Activated T-cell treated with anti-CD3 and anti-CD28 coated beads for 4 hours (primary cell): ENCODE measurements around the gene SH3RF2.
"Not testable (repeated sequence)": the region's sequence is repeated elsewhere in the genome, so short reads cannot be mapped to it uniquely, and the experiment has no call there.

Experiments
- DNase-seq: peaks from one replicate; pipeline ENCODE4 v3.0.0-alpha.2; 2020

Gene SH3RF2

GRCh38 chr5:146091881-146092280, 155.5 kb downstream of the SH3RF2 start:
- no peak for DNase-seq

GRCh38 chr5:146098047-146098446, 161.7 kb downstream of the SH3RF2 start:
- no peak for DNase-seq

GRCh38 chr5:146101646-146102045, 165.3 kb downstream of the SH3RF2 start:
- DNase-seq: no peak

GRCh38 chr5:146103594-146103993, 167.2 kb downstream of the SH3RF2 start:
- no peak for DNase-seq

- DNase-seq: no peak
Measured at GRCh38 chr5:146105477-146105876, 169.1 kb downstream of the SH3RF2 start, which contains the start of gene PLAC8L1. Gene PLAC8L1, minus strand, starts transcription at chr5:146105577. Its CDS starts 1,266 bp downstream, at chr5:146104311.

GRCh38 chr5:146107901-146108300, 171.5 kb downstream of the SH3RF2 start:
- no peak for DNase-seq

GRCh38 chr5:146108870-146109269, 172.5 kb downstream of the SH3RF2 start:
- DNase-seq: not testable (repeated sequence)

GRCh38 chr5:146109379-146109778, 173.0 kb downstream of the SH3RF2 start:
- DNase-seq: no peak

GRCh38 chr5:146111409-146111808, 175.0 kb downstream of the SH3RF2 start:
- DNase-seq: no peak

GRCh38 chr5:146112476-146112875, 176.1 kb downstream of the SH3RF2 start:
- DNase-seq: no peak
